GM19025 (cell line): ENCODE measurements around the gene MDGA2.
"Not testable (repeated sequence)": the region's sequence is repeated elsewhere in the genome, so short reads cannot be mapped to it uniquely, and the experiment has no call there.

Experiments
- ATAC-seq: cut with Tn5 transposase; IDR thresholded peaks from one replicate; pipeline ENCODE4 v1.9.1; 2021; ENCODE audit warnings: mild to moderate bottlenecking, low read depth, moderate library complexity; ENCODE audit not compliant: unreplicated experiment

The MDGA2 gene

DNA sequence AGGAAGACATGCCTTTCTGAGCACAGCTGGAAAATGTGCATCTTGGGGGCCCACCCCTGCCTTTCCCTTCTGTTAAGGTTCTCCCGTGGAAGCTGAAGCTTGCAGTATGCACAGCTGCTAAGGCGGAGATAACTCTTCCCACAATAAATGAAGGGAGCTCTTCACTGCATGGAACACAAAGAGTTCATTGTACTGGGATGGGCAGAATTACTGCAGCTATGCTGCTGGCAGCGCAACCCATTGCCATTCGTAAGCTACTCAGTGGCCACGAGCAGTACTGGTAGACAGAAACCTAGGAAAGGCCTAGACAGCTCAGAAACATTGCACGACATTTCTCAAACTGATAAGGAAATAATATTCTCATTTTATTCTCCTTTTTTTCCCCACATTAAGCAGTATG lies 310.2 kb downstream of the MDGA2 start:
- no peak for ATAC-seq

DNA sequence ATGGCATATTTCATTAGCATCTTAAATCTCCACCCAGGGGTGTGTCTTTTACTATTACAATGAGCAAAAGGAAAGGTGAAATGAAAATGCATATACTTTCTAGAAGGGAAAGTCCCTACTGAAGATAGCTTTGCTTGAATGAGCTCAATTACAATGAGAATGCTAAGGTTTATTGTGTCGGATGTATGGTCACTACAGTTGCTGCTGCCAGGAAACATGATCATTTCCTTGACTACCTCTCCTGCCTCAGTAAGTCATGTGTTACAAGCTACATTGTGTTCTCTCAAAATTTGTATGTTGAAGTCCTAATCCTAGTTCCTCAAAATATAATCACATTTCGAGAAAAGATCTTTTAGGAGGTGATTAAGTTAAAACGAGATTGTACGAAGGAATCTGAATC lies 322.2 kb downstream of the MDGA2 start:
- no peak for ATAC-seq

DNA sequence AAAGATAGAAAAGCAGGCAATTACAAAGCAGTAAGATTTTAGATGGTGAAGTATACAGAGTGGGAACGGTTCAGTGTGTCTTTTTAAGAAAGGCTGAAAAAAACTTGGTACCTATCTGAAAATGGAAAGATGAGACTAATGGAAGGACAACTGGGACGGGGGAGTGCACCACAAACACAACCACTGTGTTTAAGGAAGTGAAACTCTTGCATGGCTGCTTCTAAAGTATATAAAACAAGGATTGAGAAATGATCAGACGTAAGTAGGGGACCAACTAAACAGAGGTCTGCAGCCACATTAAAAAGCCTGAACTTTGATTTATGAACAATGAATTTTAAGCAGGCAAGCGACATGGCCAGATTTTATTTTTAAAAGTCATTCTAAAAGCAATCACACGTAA lies 328.6 kb downstream of the MDGA2 start:
- ATAC-seq = no peak

- no peak for ATAC-seq
Observed at GRCh38 chr14:47345016-47345415, 330.4 kb downstream of the MDGA2 start.

GRCh38 chr14:47332939-47333338 lies 342.5 kb downstream of the MDGA2 start:
- ATAC-seq = no peak

DNA sequence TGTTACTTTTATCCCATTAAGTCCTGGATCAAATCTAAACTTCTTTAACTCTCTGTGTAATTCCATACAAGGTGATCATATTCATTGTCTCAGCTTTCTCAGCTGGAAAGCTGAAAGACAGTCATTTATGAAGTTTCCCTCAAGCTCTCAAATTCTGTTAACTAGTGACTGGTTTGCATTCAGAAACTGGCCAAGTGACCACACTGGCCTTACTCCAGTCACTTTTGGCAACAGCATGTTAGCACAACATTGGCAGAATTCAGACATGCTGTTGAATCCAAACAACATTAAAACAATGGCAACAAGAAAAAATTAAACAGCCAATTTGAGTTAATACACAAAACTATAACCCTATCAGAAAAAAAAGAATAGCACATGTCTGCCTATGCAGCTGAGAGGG lies 343.3 kb downstream of the MDGA2 start:
- ATAC-seq = no peak

GRCh38 chr14:47328376-47328775 lies 347.0 kb downstream of the MDGA2 start:
- ATAC-seq = no peak

DNA sequence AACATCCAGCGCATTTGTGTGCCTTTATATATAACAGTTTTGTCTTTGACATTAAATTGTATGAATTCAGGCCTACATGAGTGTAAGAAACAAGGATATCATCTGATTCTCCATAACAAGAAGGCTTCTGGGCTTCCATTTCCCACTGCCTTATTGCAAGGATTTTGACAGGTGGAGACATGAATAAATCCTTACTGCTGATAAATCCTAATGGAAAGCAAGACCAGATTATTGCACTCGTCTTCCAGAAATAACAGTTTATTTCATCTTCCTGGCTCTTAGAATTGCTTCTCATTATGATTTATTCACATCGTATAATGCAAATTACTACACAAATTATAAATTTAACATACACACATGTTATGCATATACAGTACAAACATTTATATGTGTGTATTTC lies 348.1 kb downstream of the MDGA2 start:
- no peak for ATAC-seq

DNA sequence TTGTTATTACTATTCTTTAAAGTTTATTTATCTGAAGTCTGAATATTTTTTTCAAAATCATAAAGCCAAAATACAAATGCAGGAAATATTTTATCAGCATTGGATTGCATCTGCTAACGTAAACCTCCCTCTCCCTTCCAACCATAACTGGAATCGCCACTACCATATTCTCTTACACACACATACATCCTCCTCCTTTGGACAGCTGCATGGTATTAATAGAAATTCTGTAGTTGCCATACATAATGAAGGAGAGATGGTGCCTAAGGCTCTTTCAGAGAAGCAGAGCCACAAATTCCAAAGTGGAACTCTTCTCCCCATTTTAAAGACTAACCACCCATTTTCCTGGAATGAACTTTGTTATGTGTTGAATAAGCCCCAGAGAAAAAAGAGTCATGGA lies 352.7 kb downstream of the MDGA2 start:
- ATAC-seq = no peak

- ATAC-seq = no peak
Observed at GRCh38 chr14:47302121-47302520, 373.3 kb downstream of the MDGA2 start.

DNA sequence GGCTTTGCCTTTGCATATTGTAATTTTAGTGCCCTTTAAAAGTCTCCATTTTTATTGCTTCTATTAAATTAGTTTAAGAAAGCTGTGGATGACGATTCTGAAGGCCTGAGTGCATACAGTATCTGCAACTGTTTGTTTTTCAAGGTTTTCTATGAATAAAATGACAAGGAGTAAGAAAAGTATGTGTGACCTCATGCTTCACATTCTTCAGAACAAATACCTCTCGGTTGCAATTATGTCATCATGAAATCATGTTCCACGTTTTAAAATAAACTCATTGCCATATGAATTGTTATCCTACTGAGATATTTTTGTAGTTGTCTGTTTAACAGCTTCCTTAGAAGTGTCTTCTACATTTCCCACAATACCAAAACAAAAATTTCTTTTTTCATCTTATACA lies 374.6 kb downstream of the MDGA2 start:
- ATAC-seq = no peak

GRCh38 chr14:47297374-47297773 lies 378.0 kb downstream of the MDGA2 start:
- ATAC-seq = no peak

DNA sequence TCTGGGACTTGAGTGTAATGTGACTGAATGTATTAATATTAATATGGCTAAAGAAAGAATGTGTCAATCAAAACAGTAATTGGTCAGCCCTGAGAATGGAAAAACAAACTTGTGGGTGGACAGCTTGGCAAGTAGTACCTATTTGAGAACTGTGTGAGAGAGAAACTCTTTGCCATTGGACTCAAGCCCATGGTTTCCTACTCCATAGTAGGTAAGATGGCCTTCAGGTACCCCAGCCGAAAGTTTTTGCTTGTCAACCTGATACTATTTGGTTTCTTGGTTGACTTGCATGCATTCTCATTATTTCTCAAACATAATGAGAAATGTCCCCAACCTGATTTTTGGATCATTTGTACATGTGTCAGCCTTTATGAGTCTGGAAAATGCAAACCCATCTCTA lies 391.1 kb downstream of the MDGA2 start:
- no peak for ATAC-seq

- not testable (repeated sequence) for ATAC-seq
Observed at GRCh38 chr14:47281761-47282160, 393.6 kb downstream of the MDGA2 start.

DNA sequence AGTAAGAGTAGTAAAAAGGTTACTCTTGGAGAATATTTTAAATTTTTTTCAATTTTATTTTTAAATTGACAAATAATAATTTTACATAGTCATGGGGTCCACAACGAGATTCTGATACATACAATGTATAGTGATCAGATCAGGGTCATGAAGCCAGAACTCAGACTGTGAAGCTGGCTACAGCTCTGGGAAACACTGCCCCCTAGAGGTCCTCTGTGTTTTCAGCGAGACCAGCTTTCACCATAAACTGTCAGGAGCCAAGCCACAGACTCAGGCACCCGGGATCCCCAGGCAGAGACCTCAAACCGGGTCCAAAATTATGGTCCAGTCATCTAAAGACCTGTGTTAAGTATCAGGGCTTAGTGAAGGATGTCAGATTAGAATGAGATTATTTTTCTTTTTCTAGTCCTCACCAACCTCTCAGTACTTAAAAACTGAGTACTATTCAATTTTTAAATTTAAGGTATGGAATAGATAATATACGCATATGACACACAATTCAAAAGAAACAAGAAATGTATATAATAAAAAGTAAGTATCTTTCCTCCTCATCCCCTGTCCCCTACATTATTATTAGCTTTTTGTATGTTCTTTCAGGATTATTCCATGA lies 397.1 kb downstream of the MDGA2 start:
- peak; percentile 70 for ATAC-seq

- no peak for ATAC-seq
Observed at GRCh38 chr14:47277703-47278102, 397.7 kb downstream of the MDGA2 start.

DNA sequence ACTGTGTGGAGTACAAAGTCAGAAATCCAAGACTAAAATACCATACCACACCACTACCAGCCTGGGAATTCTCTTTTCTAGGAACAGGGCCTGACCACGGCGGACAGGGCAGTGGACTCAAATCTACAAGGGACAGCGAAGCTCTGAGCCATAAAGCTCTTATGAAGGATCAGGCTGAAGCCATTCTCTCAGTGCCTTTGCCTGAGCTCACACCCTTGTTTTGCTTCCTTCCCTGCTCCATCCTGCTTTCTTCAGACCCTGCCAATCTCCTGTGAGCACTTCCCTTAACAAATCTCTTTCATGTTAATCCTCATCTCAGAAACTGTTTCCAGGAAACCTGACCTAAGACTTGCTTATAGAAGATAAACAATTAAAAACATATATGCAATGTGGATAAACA lies 398.5 kb downstream of the MDGA2 start:
- no peak for ATAC-seq

GRCh38 chr14:47273939-47274338 lies 401.5 kb downstream of the MDGA2 start:
- ATAC-seq = no peak

DNA sequence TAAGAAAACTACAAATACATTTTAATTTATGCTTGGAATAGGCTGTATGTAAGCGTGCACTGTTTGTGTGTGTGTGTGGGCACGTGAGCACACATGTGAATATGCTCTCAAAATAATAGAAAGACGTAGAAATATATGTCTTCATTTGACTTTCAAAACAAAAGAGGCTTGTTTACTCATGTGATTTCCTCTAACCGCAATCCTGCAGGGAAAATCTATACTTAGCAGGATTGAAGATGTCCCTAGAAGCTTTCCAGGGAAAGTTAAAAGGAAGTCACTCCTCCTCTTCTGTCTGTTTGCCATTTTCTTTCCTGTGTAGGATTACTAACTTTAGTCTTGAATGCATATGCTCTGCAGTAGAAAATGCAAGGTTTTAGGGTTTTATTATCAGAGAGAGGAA lies 404.7 kb downstream of the MDGA2 start:
- no peak for ATAC-seq

GRCh38 chr14:47269756-47270492 lies 405.5 kb downstream of the MDGA2 start:
- ATAC-seq = no peak

GRCh38 chr14:47264842-47265241 lies 410.6 kb downstream of the MDGA2 start:
- no peak for ATAC-seq

- no peak for ATAC-seq
Observed at GRCh38 chr14:47262801-47263200, 412.6 kb downstream of the MDGA2 start.
